HepG2 (cell line): ENCODE measurements around the gene NPDC1. TPM values are rescaled to one million over a fixed set of nuclear protein-coding genes. Genes with fewer than 3 reads are reported as not detected.

Source experiments
- AKAP8 ChIP-seq: sonication (generic); formaldehyde crosslinking; IDR thresholded peaks from 2 replicates; pipeline ENCODE4 v1.5.1; 2020; ENCODE audit warnings: mild to moderate bottlenecking, missing genetic modification reagents
- ATF1 ChIP-seq: IDR thresholded peaks from 2 replicates; pipeline ENCODE4 v1.6.1; 2016; ENCODE audit warnings: mild to moderate bottlenecking, control low read depth
- CBFB ChIP-seq: sonication (generic); formaldehyde crosslinking; IDR thresholded peaks from 2 replicates; pipeline ENCODE4 v1.4.0; 2020; ENCODE audit warnings: missing genetic modification reagents
- EED ChIP-seq: sonication (generic); formaldehyde crosslinking; IDR thresholded peaks from 2 replicates; pipeline ENCODE4 v1.5.0; 2020; ENCODE audit warnings: mild to moderate bottlenecking, missing genetic modification reagents
- JUN ChIP-seq: sonication (generic); formaldehyde crosslinking; IDR thresholded peaks from 2 replicates; pipeline ENCODE4 v1.4.0; 2020; ENCODE audit warnings: mild to moderate bottlenecking, missing genetic modification reagents
- KDM5A ChIP-seq: fragments of 200-600 bp; sonication (generic); IDR thresholded peaks from 2 replicates; pipeline ENCODE4 v1.7.0; 2018; ENCODE audit warnings: antibody characterized with exemption, mild to moderate bottlenecking, low read length, borderline replicate concordance
- KMT2A ChIP-seq: sonication (generic); formaldehyde crosslinking; IDR thresholded peaks from 2 replicates; pipeline ENCODE4 v1.4.0; 2020; ENCODE audit warnings: missing genetic modification reagents
- MTA1 ChIP-seq: sonication (generic); formaldehyde crosslinking; IDR thresholded peaks from 2 replicates; pipeline ENCODE4 v1.4.0; 2020; ENCODE audit warnings: missing genetic modification reagents, mild to moderate bottlenecking, borderline replicate concordance
- RORA ChIP-seq: sonication (generic); formaldehyde crosslinking; IDR thresholded peaks from 2 replicates; pipeline ENCODE4 v1.5.0; 2020; ENCODE audit warnings: mild to moderate bottlenecking, missing genetic modification reagents, moderate library complexity
- SP2 ChIP-seq: sonication (generic); formaldehyde crosslinking; IDR thresholded peaks from 2 replicates; pipeline ENCODE4 v1.5.1; 2020; ENCODE audit warnings: mild to moderate bottlenecking, missing genetic modification reagents
- TBL1XR1 ChIP-seq: fragments of 150-350 bp; IDR thresholded peaks from 2 replicates; pipeline ENCODE4 v1.6.1; 2014; ENCODE audit warnings: borderline replicate concordance, low read length; ENCODE audit not compliant: partially characterized antibody
- TBX3 ChIP-seq: fragments of 450-650 bp; IDR thresholded peaks from 2 replicates; pipeline ENCODE4 v1.6.1; 2017; ENCODE audit warnings: antibody characterized with exemption, mild to moderate bottlenecking, inconsistent platforms, borderline replicate concordance
- ZFP36L1 ChIP-seq: sonication (generic); formaldehyde crosslinking; IDR thresholded peaks from 2 replicates; pipeline ENCODE4 v1.8.0; 2022; ENCODE audit warnings: mild to moderate bottlenecking, missing genetic modification reagents, moderate library complexity
- ZFY ChIP-seq: sonication (generic); formaldehyde crosslinking; IDR thresholded peaks from 2 replicates; pipeline ENCODE4 v1.4.0; 2020; ENCODE audit warnings: missing genetic modification reagents
- ZNF143 ChIP-seq: sonication (generic); formaldehyde crosslinking; IDR thresholded peaks from 2 replicates; pipeline ENCODE4 v1.4.0; 2020; ENCODE audit warnings: missing genetic modification reagents
- ZNF432 ChIP-seq: sonication (generic); formaldehyde crosslinking; IDR thresholded peaks from 2 replicates; pipeline ENCODE4 v1.5.0; 2020; ENCODE audit warnings: missing genetic modification reagents, mild to moderate bottlenecking, borderline replicate concordance
- ZNF564 ChIP-seq: sonication (generic); formaldehyde crosslinking; IDR thresholded peaks from 2 replicates; pipeline ENCODE4 v1.8.1; 2023; ENCODE audit warnings: mild to moderate bottlenecking, missing genetic modification reagents
- ZNF615 ChIP-seq: sonication (generic); formaldehyde crosslinking; IDR thresholded peaks from 2 replicates; pipeline ENCODE4 v1.5.0; 2020; ENCODE audit warnings: mild to moderate bottlenecking, missing genetic modification reagents, borderline replicate concordance
- ZNF788 ChIP-seq: sonication (generic); formaldehyde crosslinking; IDR thresholded peaks from 2 replicates; pipeline ENCODE4 v1.5.0; 2020; ENCODE audit warnings: mild to moderate bottlenecking, missing genetic modification reagents, borderline replicate concordance
- polyA plus RNA-seq, 8 experiments: library from polyadenylated mRNA; depleted of rRNA in 3 of 8; stranded (reverse) in 7 of 8; unstranded in 1 of 8; fragments of >200 nt; fragmentation: Illumina TruSeq in 4 of 8; extraction: Trizol in 4 of 8; gene quantifications; 2 replicates each; pipeline versions ENCODE4 v1.2.1 to v1.2.3, GENCODE V29; 2011 to 2016; ENCODE audit warnings: low read depth in 4 of 8, missing spikeins in 1 of 8, mixed read lengths in 1 of 8; ENCODE audit not compliant: insufficient read depth in 1 of 8
- total RNA-seq, 5 experiments: library from RNA; depleted of rRNA; stranded (reverse); fragments of >200 nt; fragmentation: Illumina TruSeq; extraction: Trizol; gene quantifications; 2 replicates each; pipeline ENCODE4 v1.2.3, GENCODE V29; 2016; ENCODE audit warnings: low read depth in 1 of 5
- TF ChIP-seq, protein P1 (sequence below): sonication (generic); formaldehyde crosslinking; IDR thresholded peaks from 2 replicates; pipeline ENCODE4 v1.4.0; 2020; ENCODE audit warnings: mild to moderate bottlenecking, missing genetic modification reagents
- TF ChIP-seq, protein P2 (sequence below): sonication (generic); formaldehyde crosslinking; IDR thresholded peaks from 2 replicates; pipeline ENCODE4 v1.5.0; 2020; ENCODE audit warnings: mild to moderate bottlenecking, low read depth, missing genetic modification reagents, borderline replicate concordance
- TF ChIP-seq, protein P3 (sequence below): sonication (generic); formaldehyde crosslinking; IDR thresholded peaks from 2 replicates; pipeline ENCODE4 v1.4.0; 2020; ENCODE audit warnings: missing genetic modification reagents
- TF ChIP-seq, protein P4 (sequence below): sonication (generic); formaldehyde crosslinking; IDR thresholded peaks from 2 replicates; pipeline ENCODE4 v1.4.0; 2020; ENCODE audit warnings: mild to moderate bottlenecking, missing genetic modification reagents
- TF ChIP-seq, protein P5 (sequence below): sonication (generic); formaldehyde crosslinking; IDR thresholded peaks from 2 replicates; pipeline ENCODE4 v1.4.0; 2020; ENCODE audit warnings: mild to moderate bottlenecking, missing genetic modification reagents
- TF ChIP-seq, protein P6 (sequence below): IDR thresholded peaks from 2 replicates; pipeline ENCODE4 v1.6.1; 2016; ENCODE audit warnings: missing compliant biosample characterization, missing genetic modification reagents, borderline replicate concordance

Gene NPDC1
- total and polyA plus RNA-seq, 2 of the 13 experiments (the other 11 are each of a cell fraction or from before 2014, with no cell fraction given): 0.84 to 5.4 TPM

DNA sequence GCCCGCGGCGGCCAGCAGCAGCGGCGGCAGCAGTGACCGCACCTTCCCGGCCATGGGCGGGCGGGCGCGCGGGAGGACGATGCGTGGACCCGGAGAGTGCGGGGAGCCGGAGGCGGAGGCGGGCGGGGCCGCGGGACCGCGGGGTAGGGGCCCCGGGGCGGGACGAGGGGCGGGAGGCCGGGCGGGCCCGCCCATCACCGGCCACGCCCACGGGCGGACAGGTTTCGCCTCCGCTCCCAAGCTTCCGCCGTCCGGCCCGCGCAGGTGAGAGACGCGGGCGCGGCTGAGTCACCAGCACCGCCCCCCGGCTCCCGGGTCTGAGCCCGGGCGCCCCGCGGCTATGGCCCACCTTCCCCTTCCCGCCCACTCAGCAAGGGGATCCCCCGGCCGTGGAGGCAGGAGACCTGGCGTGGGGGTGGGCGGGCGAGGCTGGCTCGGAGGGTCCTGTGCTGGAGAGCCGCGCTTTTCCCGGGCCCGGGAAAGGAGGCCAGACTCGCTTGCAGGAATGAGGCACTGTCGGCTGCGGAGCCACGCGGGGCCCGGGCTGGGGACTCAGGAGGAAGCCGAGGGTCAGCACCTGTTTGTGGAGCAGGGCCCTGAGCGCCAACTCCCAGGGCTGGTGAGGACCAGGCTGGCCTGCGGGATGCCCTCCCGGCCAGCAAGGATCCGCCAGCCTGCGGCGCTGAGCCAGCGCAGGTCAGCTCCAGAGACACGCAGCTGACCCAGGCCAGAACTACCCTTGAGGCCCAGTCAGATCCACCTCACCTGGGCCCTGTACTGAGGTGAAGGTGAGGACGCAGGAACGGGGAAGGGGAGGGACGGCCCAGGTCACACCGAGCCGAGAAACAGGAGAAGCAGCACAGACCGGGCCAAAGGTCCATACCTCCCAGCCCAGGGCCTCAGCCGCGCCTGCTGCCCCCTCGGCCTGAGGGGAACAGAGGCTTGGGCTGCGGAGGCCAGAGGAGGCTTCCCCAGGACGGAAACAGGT lies 8.3 kb upstream of the NPDC1 start, which contains the start of gene ENTPD2 (continued):
- TF ChIP-seq, protein P1, sequence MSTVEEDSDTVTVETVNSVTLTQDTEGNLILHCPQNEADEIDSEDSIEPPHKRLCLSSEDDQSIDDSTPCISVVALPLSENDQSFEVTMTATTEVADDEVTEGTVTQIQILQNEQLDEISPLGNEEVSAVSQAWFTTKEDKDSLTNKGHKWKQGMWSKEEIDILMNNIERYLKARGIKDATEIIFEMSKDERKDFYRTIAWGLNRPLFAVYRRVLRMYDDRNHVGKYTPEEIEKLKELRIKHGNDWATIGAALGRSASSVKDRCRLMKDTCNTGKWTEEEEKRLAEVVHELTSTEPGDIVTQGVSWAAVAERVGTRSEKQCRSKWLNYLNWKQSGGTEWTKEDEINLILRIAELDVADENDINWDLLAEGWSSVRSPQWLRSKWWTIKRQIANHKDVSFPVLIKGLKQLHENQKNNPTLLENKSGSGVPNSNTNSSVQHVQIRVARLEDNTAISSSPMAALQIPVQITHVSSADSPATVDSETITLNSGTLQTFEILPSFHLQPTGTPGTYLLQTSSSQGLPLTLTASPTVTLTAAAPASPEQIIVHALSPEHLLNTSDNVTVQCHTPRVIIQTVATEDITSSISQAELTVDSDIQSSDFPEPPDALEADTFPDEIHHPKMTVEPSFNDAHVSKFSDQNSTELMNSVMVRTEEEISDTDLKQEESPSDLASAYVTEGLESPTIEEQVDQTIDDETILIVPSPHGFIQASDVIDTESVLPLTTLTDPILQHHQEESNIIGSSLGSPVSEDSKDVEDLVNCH (CRISPR knock-in tag): no peak
- no peak for TF ChIP-seq KDM5A
- TF ChIP-seq, protein P2, sequence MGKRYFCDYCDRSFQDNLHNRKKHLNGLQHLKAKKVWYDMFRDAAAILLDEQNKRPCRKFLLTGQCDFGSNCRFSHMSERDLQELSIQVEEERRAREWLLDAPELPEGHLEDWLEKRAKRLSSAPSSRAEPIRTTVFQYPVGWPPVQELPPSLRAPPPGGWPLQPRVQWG: no peak
- TF ChIP-seq ZFY (CRISPR knock-in tag): peak; percentile 85
- peak; percentile 21; the same call in 1 of the 2 replicates for TF ChIP-seq JUN
- 0 out of 2 replicates have a peak, but pooled peaks have one; percentile 66 for TF ChIP-seq ZNF432 (CRISPR knock-in tag)
- TF ChIP-seq, protein P3, sequence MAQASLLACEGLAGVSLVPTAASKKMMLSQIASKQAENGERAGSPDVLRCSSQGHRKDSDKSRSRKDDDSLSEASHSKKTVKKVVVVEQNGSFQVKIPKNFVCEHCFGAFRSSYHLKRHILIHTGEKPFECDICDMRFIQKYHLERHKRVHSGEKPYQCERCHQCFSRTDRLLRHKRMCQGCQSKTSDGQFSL: no peak
- TF ChIP-seq MTA1 (CRISPR knock-in tag): no peak; the same call in 1 of the 2 replicates
- TF ChIP-seq RORA (CRISPR knock-in tag): no peak
- no peak for TF ChIP-seq TBX3
- no peak for TF ChIP-seq ZNF615
- no peak for TF ChIP-seq CBFB (CRISPR knock-in tag)
- TF ChIP-seq ATF1 (CRISPR knock-in tag): no peak
- TF ChIP-seq TBL1XR1: no peak
- no peak for TF ChIP-seq KMT2A (CRISPR knock-in tag)
- TF ChIP-seq, protein P4, sequence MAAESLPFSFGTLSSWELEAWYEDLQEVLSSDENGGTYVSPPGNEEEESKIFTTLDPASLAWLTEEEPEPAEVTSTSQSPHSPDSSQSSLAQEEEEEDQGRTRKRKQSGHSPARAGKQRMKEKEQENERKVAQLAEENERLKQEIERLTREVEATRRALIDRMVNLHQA (CRISPR knock-in tag): no peak
- no peak for TF ChIP-seq ZNF143 (CRISPR knock-in tag)
- no peak for TF ChIP-seq AKAP8 (CRISPR knock-in tag)
- peak; percentile 71 for TF ChIP-seq ZNF564 (CRISPR knock-in tag)
- TF ChIP-seq, protein P5, sequence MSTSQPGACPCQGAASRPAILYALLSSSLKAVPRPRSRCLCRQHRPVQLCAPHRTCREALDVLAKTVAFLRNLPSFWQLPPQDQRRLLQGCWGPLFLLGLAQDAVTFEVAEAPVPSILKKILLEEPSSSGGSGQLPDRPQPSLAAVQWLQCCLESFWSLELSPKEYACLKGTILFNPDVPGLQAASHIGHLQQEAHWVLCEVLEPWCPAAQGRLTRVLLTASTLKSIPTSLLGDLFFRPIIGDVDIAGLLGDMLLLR: no peak
- no peak for TF ChIP-seq ZFP36L1 (CRISPR knock-in tag)
- TF ChIP-seq ZNF788 (CRISPR knock-in tag): no peak
- no peak for TF ChIP-seq EED
- TF ChIP-seq, protein P6, sequence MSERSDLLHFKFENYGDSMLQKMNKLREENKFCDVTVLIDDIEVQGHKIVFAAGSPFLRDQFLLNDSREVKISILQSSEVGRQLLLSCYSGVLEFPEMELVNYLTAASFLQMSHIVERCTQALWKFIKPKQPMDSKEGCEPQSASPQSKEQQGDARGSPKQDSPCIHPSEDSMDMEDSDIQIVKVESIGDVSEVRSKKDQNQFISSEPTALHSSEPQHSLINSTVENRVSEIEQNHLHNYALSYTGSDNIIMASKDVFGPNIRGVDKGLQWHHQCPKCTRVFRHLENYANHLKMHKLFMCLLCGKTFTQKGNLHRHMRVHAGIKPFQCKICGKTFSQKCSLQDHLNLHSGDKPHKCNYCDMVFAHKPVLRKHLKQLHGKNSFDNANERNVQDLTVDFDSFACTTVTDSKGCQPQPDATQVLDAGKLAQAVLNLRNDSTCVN (CRISPR knock-in tag): no peak
- no peak for TF ChIP-seq SP2
